RKO (cell line): ENCODE results near the gene ZP2.
"Not testable (repeated sequence)": the region's sequence is repeated elsewhere in the genome, so short reads cannot be mapped to it uniquely, and the experiment has no call there.

Experiments used
- DNase-seq: peaks from one replicate; pipeline ENCODE4 v3.0.0-alpha.2; 2016; ENCODE audit warnings: low spot score

ZP2 gene

DNA sequence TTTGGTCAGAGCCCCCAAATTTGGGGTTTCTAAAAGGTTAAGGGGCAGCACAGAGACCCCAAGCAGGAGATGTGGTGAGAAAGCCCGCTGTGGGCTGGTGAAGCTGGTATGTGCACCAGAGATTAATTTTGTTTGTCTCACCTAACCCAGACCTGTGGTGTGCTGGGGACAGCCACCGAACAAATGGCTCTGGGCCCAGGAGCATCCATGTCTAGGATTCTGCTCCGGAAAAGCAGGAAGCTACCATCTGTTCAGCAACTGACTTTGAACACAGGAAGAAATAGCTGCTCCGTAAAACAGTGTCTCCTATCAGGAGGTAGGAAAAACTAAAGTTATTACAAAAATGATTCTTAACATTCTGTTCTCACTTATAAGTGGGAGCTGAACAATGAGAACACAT, 2.7 kb upstream of the ZP2 start:
- no peak for DNase-seq

DNA sequence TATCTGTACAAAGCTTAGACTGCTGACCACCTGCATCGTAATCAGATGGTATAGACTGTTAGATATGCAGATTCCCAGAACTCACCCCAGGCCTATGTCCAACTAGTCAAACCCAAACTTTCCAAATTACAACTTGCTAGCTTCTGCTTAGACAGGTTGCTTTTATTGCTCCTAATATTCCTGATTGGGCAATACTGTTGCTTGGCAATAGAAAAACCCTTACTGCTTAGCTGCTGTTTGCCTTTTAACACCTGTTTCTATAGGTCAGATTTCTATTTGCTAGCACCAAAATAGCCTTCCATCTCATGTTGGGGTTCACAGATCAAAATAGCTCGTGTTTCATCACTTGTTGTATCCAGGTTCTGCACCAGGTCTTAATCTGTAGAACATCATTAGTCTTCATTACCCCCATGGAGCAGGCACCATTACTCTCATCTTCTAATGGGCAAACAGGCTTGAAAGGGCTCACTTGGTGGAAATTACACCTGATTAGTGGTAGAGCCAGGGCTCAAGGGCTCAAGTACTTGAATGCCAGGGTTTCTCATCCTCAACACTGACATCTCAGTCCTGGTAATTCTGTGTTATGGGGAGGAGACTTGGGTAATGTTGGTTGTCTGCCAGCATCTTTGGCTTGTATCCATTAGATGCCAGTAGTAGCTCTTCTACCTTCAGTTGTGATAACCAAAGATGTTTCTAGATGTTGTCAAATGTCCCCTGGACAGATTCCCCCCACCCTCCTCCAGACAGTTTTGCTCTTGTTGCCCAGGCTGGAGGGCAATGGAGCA, 2.7 kb downstream of the ZP2 start:
- no peak for DNase-seq

DNA sequence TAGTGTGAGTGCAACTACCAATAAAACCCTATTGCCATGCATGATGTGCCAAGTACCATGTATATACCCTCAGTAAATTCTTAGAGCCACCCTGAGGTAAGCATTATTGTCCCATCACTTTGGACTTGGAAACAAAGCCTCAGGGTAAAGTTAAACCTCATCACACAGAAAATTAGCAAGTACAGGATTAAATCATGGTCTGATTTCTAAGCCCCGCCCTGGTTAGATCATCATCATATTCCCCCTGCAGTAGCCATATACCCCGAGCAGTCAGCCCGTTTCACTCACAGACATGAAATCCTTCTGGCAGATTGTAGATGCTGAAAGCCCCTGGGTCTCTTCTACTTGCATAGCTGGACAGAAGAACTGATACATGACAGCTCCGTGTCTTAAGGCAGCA, 4.8 kb downstream of the ZP2 start:
- DNase-seq, result no peak

DNA sequence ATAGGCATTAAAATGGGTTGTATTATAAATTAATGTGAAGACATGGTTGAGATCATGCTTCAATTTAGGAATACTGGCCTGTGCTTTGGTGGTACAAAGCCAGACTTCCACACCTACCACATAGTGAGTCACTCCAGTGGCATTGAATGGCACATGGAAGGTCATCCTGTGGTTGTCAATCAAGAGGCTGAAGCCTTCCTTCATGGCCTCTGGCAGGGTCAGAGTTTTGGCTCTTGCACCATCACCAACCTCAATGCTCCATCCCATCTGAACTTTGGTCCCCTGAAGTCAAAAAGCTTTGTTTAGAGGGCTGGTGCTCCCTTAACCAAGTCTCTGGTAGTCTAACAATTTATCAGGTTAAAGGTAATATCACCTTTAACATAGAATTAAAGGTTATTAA, 6.1 kb downstream of the ZP2 start:
- DNase-seq, result no peak

DNA sequence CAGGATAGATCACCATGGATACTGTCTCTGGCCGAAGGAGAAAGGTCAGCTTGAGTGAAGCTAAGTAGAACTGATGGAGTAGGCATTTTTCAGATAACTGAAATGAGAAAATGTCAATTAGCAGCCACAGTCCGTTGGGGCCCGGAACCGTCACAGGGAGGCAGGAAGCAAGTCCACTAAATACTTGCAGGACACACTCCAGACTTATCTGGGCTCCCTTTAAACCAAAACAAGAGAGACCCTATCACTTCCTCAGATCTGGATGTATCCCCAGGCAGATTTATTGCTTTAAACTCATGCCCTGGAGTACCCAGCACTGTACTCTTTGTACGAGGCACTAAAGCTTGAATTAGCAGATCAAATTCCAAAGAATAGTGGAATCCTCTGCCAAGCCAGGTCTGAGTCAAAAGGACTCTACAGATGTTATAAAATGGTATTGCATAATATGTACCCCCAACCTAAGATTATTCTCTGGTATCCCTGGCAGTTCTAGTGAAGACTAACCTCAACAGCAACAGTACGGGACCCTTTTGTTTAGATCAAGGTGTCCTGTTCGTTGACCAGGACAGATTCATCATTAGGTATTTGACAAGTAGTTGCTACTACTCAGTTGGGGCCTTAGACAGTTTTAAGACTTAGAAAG, 8.1 kb downstream of the ZP2 start:
- DNase-seq, result no peak

DNA sequence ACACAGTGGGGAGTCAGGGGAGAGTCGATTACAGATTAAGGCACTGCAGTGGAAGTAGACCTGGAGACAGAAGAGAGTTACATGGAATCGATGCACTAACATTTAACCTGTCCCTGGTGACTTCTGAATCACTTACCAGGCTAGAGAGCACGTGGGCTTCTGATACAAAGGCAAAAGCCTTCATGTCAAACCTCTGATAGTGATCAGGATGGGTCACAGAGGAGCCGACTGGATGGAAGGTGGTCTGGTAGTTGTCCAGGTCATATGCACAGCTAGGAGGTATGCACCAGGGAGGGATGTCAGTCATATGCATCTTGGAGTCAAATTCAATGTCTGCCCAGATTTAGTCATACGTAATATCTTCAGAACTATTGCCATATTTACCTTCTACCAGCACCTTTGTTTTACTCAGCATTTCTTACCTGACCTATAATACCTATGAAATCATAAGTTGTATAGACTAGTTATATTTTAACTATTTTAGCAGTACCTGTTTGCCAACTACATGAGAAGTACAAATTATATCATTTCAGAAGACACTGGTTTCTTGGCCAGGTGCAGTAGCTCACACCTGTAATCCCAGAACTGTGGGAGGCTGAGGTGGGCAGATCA, 11.7 kb downstream of the ZP2 start:
- DNase-seq, result no peak

DNA sequence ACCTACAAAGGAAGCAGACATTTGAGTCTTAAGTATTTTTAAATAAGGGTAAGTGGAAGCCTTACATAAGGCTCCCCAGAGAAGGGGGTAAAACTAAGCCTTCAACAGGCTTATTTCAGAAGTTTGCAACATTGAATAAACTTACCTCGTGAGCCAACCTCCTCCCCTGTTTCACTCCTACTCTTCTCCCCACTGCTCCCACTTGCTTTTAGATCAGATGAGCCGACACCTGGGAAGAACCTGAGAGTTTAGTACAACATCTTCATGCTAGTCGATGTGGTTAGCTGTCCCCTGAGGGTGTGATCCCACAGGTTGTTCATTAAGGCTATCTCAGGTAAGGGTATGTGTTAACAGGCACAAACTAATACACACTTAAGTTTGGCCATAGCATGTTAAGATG, 13.8 kb downstream of the ZP2 start:
- no peak for DNase-seq

DNA sequence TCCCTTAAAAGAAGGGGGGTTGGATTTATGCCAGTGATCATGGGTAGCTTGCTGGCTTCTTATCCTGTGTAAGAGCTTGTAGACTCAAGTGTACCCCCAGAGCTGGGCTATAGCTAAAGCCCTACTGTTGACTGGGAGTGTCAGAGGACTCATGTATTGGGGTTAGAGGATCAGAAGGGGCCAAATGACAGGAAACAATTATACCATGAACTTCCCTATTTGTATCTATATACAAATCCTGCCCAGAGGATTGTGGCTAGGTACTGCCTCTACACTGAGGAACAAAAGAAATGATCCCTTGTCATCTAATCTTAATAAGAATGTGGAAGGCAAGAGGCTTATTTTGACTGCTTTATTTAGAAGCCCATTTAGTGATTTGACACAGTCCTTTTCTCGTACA, 14.3 kb downstream of the ZP2 start:
- DNase-seq, result no peak

DNA sequence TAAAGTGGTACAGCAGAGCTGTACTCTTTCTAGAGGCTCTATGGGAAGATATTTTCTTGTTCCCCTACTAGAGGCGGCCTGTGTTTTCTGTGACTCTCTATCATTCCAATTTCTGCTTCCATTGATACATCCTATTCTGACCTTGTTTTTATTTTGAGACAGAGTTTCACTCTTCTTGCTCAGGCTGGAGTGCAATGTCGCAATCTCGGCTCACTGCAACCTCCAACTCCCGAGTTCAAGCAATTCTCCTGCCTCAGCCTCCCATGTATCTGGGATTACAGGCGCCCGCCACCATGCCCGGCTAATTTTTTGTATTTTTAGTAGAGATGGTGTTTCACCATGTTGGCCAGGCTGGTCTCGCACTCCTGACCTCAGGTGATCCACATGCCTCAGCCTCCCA, 16.0 kb downstream of the ZP2 start:
- DNase-seq, result not testable (repeated sequence)

DNA sequence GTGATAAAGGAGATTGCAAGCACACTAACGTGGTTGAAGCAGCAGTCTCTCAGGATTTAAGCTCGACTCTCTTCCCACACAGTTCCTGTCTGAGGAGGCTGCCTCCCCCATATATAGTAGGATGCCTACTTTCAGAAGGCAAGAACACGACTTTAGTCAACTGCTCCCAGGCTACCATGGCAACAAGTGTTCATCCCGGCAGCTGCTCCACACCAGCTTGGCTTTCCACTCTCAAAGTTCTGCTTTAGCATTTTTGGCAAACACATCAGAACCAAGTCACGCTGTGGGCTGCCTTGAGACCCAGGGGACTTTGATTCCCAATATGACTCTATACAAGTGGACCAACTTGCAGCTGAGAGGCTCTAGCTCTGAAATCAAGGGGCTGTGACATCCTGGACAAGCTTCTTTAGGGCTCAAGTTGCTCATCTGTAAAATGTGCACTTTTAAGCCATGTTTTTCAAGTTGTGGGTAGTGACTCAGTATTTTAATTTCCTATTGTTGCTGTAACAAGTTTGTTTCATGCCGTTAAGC, 16.5 kb downstream of the ZP2 start:
- DNase-seq, result no peak

DNA sequence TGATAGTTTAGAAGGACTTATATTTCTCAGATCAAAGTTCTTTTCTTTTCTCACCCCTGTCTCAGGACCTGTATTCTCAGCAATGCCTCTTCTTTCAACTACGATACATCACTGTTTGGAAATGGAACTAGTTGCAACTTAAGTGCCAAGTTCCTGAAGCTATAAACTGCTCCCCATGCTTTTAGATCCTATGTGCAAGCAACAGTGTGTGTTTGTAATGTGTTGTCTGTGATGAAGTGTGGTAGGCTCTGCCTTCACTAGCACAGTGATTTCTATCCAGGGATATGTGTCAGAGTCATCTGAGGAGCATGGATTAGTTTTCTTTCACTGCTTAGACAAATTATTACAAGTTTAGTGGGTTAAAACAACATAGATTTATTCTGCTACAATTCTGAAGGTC, 18.4 kb downstream of the ZP2 start:
- DNase-seq, result no peak

DNA sequence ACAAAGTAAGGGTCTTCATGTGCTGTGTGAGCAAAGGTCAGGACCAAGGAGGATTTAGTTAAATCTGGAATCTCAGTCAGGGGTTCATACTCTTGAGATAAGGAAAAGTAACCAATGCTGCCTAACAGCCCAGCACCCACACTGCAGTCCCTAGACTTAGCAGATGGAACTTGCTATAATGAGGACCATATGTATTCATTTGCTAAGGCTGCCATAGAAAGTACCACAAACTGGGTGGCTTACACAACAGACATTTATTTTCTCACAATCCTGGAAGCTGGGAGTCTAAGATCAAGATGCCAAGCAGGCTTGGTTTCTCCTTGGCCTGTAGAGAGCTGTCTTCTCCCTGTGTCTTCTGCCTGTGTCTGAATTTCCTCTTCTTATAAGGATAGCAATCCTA, 20.8 kb downstream of the ZP2 start:
- no peak for DNase-seq

DNA sequence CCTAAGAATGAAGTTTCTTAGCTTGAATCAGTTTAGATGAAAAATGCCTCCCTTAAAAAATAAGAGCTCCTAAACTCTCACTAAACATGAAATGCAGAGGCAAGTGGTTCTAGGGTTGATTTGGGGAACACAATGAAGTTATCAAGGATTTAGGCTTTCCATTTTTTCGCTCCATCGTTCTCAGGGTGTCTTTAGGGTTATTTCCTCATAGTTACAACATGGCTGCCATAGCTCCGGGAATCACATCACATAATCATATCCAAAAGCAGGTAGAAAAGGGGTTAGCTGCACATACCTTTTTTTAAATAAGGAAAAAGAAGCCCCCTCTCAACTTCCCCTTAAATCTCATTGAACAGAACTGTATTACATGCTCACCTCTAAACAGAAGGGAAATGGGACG, 21.4 kb downstream of the ZP2 start:
- no peak for DNase-seq

DNA sequence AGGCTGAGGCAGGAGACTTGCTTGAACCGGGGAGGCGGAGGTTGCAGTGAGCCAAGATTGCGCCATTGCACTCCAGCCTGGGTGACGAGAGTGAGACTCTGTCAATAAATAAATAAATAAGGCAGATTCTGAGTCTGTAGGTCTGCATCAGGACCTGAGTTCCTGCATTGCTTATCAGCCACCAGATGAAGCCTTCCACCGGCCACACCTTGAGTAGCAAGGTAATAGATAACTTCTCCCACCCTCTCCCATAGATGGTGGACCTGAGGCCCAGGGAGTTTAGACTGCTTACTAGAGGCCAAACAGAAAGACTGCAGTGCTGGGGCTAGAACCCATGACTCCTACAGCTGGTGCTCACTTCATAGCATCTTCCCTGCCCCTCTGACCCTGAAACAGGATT, 22.1 kb downstream of the ZP2 start:
- no peak for DNase-seq

DNA sequence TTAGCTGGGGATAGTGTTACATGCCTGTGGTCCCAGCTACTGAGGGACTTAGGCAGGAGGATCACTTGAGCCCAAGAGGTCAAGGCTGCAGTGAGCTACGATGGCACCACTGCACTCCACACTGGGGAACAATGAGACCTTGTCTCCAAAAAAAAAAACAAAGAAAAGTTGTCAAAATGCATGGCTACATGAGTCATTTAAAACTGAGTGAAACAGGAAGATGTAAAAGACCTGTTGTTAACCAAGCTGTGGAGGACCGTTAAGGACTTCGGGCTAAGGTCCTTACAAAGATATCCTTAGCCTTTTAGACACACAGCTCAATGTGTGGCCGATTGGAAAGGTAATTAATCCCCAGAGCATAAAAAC, 25.1 kb downstream of the ZP2 start:
- DNase-seq, result no peak

DNA sequence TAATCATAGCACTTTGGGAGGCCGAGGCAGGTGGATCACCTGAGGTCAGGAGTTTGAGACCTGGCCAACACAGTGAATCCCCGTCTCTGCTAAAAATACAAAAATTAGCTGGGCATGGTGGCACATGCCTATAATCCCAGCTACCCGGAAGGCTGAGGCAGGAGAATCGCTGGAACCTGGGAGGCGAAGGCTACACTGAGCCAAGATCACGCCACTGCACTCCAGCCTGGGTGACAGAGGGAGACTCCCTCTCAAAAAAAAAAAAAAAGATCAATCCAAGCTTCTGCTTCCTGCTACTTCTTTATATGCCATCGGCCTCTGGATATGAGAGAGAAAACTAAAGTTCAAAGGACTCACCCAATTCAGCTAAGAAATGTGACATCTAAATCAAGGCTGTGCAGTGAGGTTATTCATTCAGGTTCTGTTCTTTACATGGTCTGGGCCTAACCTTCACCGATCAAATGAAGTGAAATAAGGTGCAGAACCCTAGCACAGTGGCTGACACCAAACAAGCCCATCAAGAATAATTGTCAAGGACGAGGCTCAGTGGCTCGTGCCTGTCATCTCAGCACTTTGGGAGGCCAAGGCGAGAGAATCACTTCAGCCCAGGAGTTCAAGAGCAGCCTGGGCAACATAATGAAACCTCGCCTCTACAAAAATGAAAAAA, 25.6 kb downstream of the ZP2 start:
- DNase-seq, result no peak

DNA sequence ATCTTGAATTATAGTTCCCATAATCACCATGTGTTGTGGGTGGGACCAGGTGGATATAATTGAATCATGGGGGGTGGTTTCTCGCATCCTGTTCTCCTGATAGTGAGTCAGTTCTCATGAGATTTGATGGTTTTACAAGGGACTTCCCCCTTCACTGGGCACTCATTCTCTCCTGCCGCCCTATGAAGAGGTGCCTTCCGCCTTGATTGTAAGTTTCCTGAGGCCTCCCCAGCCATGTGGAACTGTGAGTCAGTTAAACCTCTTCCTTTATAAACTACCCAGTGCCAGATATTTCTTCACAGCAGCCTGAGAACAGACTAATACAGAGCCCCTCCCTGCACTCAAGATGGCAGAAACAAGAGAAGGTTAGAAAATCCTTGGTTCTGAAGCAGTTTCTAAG, 26.5 kb downstream of the ZP2 start:
- no peak for DNase-seq

DNA sequence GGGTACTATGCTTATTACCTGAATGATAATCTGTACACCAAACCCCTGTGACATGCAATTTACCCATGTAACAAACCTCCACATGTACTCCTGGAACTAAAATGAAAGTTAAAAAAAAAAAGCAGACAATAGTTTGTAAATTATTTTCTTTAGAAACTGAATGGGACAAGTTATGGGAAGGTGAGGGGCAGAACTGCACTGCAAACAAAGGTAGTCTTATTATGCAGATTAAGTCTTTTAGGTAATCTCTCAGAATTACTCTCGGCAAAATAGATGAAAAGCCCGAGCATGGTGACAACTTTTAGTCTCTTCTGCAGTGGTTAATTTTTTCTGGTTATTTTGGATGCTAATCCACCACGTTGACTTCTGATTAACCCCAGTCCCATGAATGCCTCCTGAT, 27.4 kb downstream of the ZP2 start:
- DNase-seq, result no peak

DNA sequence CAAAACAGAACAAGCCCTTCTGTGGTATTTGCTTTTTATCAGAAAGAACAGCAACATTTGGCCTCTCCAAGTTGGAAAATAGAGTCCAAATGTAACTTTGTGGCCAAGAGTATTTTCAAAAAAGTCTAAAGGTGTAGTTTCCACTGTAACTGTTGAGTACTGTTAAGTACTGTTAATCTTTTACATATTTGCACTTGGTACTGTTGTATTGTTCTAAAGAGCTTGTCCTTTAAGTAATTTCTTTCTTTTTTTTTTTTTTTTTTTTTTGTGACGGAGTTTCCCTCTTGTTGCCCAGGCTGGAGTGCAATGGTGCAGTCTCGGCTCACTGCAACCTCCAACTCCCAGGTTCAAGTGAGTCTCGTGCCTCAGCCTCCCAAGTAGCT, 31.4 kb downstream of the ZP2 start:
- no peak for DNase-seq

DNA sequence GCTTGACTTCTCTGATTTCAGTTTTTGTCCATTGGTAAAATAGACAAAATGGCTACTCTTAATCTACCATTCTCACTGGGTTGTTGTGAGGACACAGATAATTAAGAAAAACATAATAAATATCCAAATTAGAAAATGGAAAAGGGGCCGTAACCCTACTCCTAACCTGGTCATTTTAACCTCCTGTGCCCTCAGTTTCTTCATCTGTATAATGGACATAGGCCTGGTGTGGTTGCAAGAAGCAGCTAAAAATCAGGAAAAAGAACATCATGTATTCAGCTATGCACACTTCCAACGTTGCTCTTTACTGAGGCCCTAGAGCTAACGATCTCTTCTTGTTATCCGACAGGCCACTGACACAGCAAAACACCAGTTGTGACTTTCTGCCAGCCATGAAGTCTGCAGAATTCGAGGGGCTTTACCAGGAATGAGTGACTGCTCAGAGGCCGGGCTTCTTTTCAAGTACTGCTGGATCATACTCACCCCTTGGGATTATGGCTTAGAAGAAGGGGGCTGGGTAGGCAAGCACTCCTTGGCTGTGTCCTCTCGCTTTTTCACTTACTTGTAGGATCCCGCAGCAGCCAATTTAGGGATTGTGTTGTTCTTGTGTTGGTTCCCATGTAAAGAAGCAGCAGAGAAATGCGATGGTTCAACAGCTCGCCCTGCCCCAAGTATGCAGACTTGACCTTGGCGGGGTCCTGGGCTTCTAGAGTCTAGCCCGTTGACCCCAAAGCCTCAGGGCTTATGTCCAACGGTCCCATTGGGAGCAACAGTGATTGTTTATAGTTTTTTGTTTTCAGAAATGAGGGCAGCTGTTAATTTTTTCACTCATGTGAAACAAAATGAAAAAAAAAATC, 32.0 kb downstream of the ZP2 start:
- no peak for DNase-seq

DNA sequence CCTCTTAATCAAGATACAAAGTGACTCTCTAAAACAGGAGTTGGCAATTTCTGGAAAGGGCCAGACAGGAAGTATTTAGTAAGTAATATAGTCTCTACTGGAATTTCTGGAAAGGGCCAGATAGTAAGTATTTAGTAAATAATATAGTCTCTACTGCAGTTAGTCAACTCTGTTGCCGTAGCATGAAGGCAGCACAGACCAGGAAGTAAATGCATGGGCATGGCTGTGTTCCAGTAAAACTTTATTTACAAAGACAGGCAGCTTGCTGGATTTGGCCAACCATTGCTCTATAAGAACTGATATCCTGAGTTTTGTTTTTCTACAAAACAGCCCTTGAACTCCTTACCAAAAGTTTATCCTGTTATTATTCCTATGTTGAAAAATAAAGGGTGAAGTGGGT, 36.0 kb downstream of the ZP2 start:
- no peak for DNase-seq

DNA sequence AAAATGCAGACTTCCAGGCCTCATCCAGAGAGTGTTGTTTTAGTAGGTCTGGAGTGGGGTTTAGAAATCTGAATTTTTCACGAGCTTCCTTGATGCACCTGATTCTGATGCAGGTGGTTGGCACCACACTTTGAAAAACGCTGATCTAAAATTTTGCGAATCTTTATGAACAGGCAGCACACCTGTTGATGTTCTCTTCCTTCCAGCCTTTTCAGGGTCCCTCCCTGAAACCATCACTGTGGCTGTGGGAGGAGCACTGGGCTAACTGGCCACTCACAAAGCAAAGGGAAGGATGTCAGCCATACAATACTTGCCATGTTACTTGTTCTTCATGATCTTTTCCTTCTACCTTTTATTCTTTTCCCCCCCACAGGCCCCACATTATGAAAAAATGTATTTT, 38.7 kb downstream of the ZP2 start:
- no peak for DNase-seq
